Aorta (tissue), 5 donors: ENCODE measurements around the gene SMYD3. TPM values are rescaled to one million over a fixed set of nuclear protein-coding genes. Genes with fewer than 3 reads are reported as not detected.
"Not testable (repeated sequence)": the region's sequence is repeated elsewhere in the genome, so short reads cannot be mapped to it uniquely, and the experiment has no call there.

Experiments
- ATAC-seq: fragments of 200-7000 bp; cut with Tn5 transposase; one replicate; pipeline ENCODE4 v1.9.1; 2022; ENCODE audit warnings: moderate library complexity; ENCODE audit not compliant: low FRiP score
- DNase-seq, 2 donors: peaks; one replicate each; pipeline ENCODE4 v3.0.0-alpha.2; 2020
- H3K27ac ChIP-seq, 2 donors: one replicate each; pipeline ENCODE4 v1.5.1; 2013; ENCODE audit warnings: low read length in 2 of 2, mild to moderate bottlenecking in 2 of 2, moderate library complexity in 2 of 2, control low read depth in 1 of 2, inconsistent platforms in 1 of 2, low read depth in 1 of 2
- H3K27me3 ChIP-seq, 2 donors: one replicate each; pipeline ENCODE4 v1.6.1; 2013; ENCODE audit warnings: control low read depth in 1 of 2, low read length in 1 of 2, mild to moderate bottlenecking in 1 of 2, moderate library complexity in 1 of 2; ENCODE audit not compliant: insufficient read depth in 2 of 2, control insufficient read depth in 1 of 2
- H3K36me3 ChIP-seq, 2 donors: one replicate each; pipeline ENCODE4 v1.6.1; 2013; ENCODE audit warnings: control low read depth in 1 of 2, low read length in 1 of 2, mild to moderate bottlenecking in 1 of 2; ENCODE audit not compliant: insufficient read depth in 2 of 2, control insufficient read depth in 1 of 2
- H3K4me1 ChIP-seq, 2 donors: one replicate each; pipeline ENCODE4 v1.6.1; 2013; ENCODE audit warnings: low read length in 2 of 2, control low read depth in 1 of 2, mild to moderate bottlenecking in 1 of 2, moderate library complexity in 1 of 2; ENCODE audit not compliant: insufficient read depth in 2 of 2, control insufficient read depth in 1 of 2
- H3K4me3 ChIP-seq, 2 donors: one replicate each; pipeline ENCODE4 v1.5.1; 2013; ENCODE audit warnings: low read length in 2 of 2, control low read depth in 1 of 2, mild to moderate bottlenecking in 1 of 2
- H3K9me3 ChIP-seq: one replicate; pipeline ENCODE4 v1.6.1; 2013; ENCODE audit warnings: mild to moderate bottlenecking, low read length; ENCODE audit not compliant: control insufficient read depth
- WGBS, 2 donors: extraction: QIAGEN DNeasy Blood & Tissue Kit; methylation state at CpG; one replicate each; pipeline ENCODE4 v1.1.7; 2013; 5-methylcytosine and 5-hydroxymethylcytosine counted together
- intact Hi-C, 2 donors: fragments of 100-400 bp; cut with DNase I; formaldehyde crosslinking; loops; one replicate each; pipeline versions ENCODE4 v1.14.2 to v1.15.0; 2022
- polyA plus RNA-seq, 2 donors: library from polyadenylated mRNA; stranded (reverse); fragments of 200-250 nt; gene quantifications; one replicate each; pipeline ENCODE4 v1.2.3, GENCODE V29; 2013
- total RNA-seq, 2 donors: library from RNA; stranded (reverse); fragmentation: NEBNext Ultra II Directional; extraction: Animal tissue kit (Norgen Biotek cat#: 25700); gene quantifications; one replicate each; pipeline ENCODE4 v1.2.1, GENCODE V29; 2021
- donor health status: healthy with polysubstance abuse.
- donor health status: Bipolar disorder and iron deficiency.
- donor health status: DM: no; HTN: no; CAD: no.
- donor health status: DM: no; HTN: no; CAD: no.
- donor health status: DM: yes; HTN: yes; CAD: no.

The SMYD3 gene
- total and polyA plus RNA-seq, 4 donors: 6.0 to 29.1 (median 11.1) TPM

- 93 to 95% methylated on average over 4 of the region's 4 CpGs for WGBS, 2 donors
- Histone ChIP-seq H3K27me3 (no peaks in the 10 kb centered on the region), H3K27ac (no peak overlapping the region), H3K4me3 (no peak overlapping the region), H3K36me3 (peaks cover 0 to 2% of the 10 kb centered on the region in 2 donors), H3K9me3 (no peaks in the 10 kb centered on the region), H3K4me1 (no peaks in the 10 kb centered on the region)
- intact Hi-C loops: no loop called here
- ATAC-seq (no peak), DNase-seq (no peak)
Measured at GRCh38 chr1:246329900-246330299, 177.2 kb downstream of the SMYD3 start.

- DNase-seq, H3K4me1 ChIP-seq, H3K4me3 ChIP-seq, ATAC-seq, H3K27ac ChIP-seq, H3K9me3 ChIP-seq, intact Hi-C loops, H3K27me3 ChIP-seq, H3K36me3 ChIP-seq: not testable (repeated sequence)
- no CpG with 5 or more reads among the region's 1 CpG for WGBS, 2 donors
Measured at GRCh38 chr1:246329292-246329691, 177.8 kb downstream of the SMYD3 start.

GRCh38 chr1:246324711-246325110, 182.4 kb downstream of the SMYD3 start:
- Histone ChIP-seq H3K4me1 (no peaks in the 10 kb centered on the region), H3K36me3 (no peaks in the 10 kb centered on the region), H3K27ac (no peak overlapping the region), H3K27me3 (no peaks in the 10 kb centered on the region), H3K4me3 (no peak overlapping the region), H3K9me3 (no peaks in the 10 kb centered on the region)
- WGBS, 2 donors: 95% methylated on average over 12 of the region's 12 CpGs
- DNase-seq (no peak), ATAC-seq (no peak)
- intact Hi-C loops: no loop called here

- H3K9me3 ChIP-seq, ATAC-seq, H3K4me1 ChIP-seq, intact Hi-C loops, H3K27ac ChIP-seq, H3K27me3 ChIP-seq, H3K4me3 ChIP-seq, H3K36me3 ChIP-seq, DNase-seq: not testable (repeated sequence)
- WGBS, 2 donors: 95 to 96% methylated on average over 17 of the region's 17 CpGs
Measured at GRCh38 chr1:246324033-246324432, 183.0 kb downstream of the SMYD3 start.

GRCh38 chr1:246320286-246320685, 186.8 kb downstream of the SMYD3 start:
- Histone ChIP-seq H3K27me3 (no peaks in the 10 kb centered on the region), H3K4me1 (no peaks in the 10 kb centered on the region), H3K27ac (no peak overlapping the region), H3K4me3 (no peak overlapping the region), H3K36me3 (no peaks in the 10 kb centered on the region), H3K9me3 (no peaks in the 10 kb centered on the region)
- ATAC-seq: no peak
- intact Hi-C loops: no loop called here
- WGBS, 2 donors: 78 to 91% methylated on average over 4 of the region's 4 CpGs
- DNase-seq: no peak

GRCh38 chr1:246319083-246319714, 187.9 kb downstream of the SMYD3 start:
- Histone ChIP-seq H3K36me3 (no peaks in the 10 kb centered on the region), H3K4me3 (no peak overlapping the region), H3K27me3 (no peaks in the 10 kb centered on the region), H3K9me3 (no peaks in the 10 kb centered on the region), H3K27ac (no peak overlapping the region), H3K4me1 (no peaks in the 10 kb centered on the region)
- ATAC-seq (no peak), DNase-seq (no peak)
- intact Hi-C loops: no loop called here
- 66 to 75% methylated on average over 5 of the region's 5 CpGs for WGBS, 2 donors

GRCh38 chr1:246318622-246319021, 188.5 kb downstream of the SMYD3 start:
- DNase-seq (no peak), ATAC-seq (no peak)
- Histone ChIP-seq H3K27ac (no peak overlapping the region), H3K27me3 (no peaks in the 10 kb centered on the region), H3K36me3 (no peaks in the 10 kb centered on the region), H3K4me3 (no peak overlapping the region), H3K9me3 (no peaks in the 10 kb centered on the region), H3K4me1 (no peaks in the 10 kb centered on the region)
- 91 to 94% methylated on average over 3 of the region's 3 CpGs for WGBS, 2 donors
- intact Hi-C loops: no loop called here

- Histone ChIP-seq H3K9me3 (no peaks in the 10 kb centered on the region), H3K4me3 (no peak overlapping the region), H3K4me1 (no peaks in the 10 kb centered on the region), H3K27me3 (no peaks in the 10 kb centered on the region), H3K36me3 (no peaks in the 10 kb centered on the region), H3K27ac (no peak overlapping the region)
- no peak for DNase-seq
- no peak for ATAC-seq
- intact Hi-C loops: no loop called here
Measured at GRCh38 chr1:246318036-246318359, 189.1 kb downstream of the SMYD3 start.

GRCh38 chr1:246317332-246318035, 189.6 kb downstream of the SMYD3 start:
- 92 to 95% methylated on average over 4 of the region's 4 CpGs for WGBS, 2 donors
- Histone ChIP-seq H3K4me3 (no peak overlapping the region), H3K36me3 (no peaks in the 10 kb centered on the region), H3K27ac (no peak overlapping the region), H3K4me1 (no peaks in the 10 kb centered on the region), H3K27me3 (no peaks in the 10 kb centered on the region), H3K9me3 (no peaks in the 10 kb centered on the region)
- intact Hi-C loops: no loop called here
- DNase-seq: no peak
- no peak for ATAC-seq
